ENCODE results near the gene TTLL13. TPM values are rescaled to one million over a fixed set of nuclear protein-coding genes. Genes with fewer than 3 reads are reported as not detected.
"Not testable (repeated sequence)": the region's sequence is repeated elsewhere in the genome, so short reads cannot be mapped to it uniquely, and the experiment has no call there.

TTLL13 gene
- total RNA-seq, 6 donors from 2014 or later: 0.39 to 0.89 (median 0.49) TPM; not detected in 3

DNA sequence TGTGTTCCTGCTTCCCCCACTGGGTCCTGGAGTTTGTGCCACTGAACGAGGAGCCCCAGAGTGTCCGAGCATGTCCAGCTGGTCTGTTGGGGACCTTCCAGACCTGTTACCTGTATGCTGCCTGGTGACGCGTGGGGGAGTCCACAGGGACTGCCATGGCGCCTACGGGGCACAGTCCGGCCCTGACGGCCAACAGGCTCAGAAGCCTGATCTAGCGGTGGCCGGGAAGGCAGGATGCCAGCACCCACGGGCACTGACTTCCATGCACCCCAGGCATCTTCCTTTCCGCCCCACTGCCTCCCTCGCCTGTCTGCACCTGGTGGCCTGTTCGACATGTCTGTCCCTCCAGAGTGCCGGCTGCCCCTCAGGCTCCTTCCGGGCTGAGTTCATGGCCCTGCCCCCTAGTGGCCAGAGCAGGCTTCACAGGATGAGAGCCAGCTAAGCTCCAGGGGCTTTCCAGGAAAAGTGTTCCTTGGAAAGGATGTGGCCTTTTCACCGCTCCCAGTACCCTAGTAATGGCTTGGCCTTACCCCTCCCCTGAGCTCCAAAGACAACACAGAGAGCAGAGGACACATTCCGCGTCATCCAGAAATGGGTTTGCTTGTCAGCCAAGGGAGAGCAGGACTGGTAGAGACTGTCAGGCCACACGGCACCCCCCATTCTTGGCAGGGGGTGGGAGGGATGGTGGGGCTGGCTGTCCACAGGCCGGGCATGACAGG lies 51.8 kb downstream of the TTLL13 start:
- TF ChIP-seq, protein P1, sequence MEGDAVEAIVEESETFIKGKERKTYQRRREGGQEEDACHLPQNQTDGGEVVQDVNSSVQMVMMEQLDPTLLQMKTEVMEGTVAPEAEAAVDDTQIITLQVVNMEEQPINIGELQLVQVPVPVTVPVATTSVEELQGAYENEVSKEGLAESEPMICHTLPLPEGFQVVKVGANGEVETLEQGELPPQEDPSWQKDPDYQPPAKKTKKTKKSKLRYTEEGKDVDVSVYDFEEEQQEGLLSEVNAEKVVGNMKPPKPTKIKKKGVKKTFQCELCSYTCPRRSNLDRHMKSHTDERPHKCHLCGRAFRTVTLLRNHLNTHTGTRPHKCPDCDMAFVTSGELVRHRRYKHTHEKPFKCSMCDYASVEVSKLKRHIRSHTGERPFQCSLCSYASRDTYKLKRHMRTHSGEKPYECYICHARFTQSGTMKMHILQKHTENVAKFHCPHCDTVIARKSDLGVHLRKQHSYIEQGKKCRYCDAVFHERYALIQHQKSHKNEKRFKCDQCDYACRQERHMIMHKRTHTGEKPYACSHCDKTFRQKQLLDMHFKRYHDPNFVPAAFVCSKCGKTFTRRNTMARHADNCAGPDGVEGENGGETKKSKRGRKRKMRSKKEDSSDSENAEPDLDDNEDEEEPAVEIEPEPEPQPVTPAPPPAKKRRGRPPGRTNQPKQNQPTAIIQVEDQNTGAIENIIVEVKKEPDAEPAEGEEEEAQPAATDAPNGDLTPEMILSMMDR (IDR thresholded peaks at IDR 0.05): peak; percentile 56 to 89 (median 76)
- TF ChIP-seq POLR2A (IDR thresholded peaks at IDR 0.05) (no peak), POLR2AphosphoS5 (IDR thresholded peaks at IDR 0.05) (no peak)
- peak; percentile 49 to 72 for DNase-seq
- no peaks in the 10 kb centered on the region for H3K9me3 ChIP-seq
- ATAC-seq (ENCODE audit: low FRiP score in 2 of 2): peak; percentile 59 to 62
- peaks cover 2 to 14% (median 7%) of the 10 kb centered on the region in 4 donors for H3K4me1 ChIP-seq
- no peaks in the 10 kb centered on the region for H3K27me3 ChIP-seq
- peak overlapping the region in 2 of 4 donors; percentile 23 to 48 for H3K27ac ChIP-seq
- no peak overlapping the region for H3K4me3 ChIP-seq
- WGBS, 2 donors: 57 to 69% methylated on average over 9 to 21 of the region's 21 CpGs
- H3K36me3 ChIP-seq: no peaks in the 10 kb centered on the region

GRCh38 chr15:90301707-90302300 lies 52.4 kb downstream of the TTLL13 start:
- Histone ChIP-seq H3K27me3 (no peaks in the 10 kb centered on the region), H3K4me1 (peaks cover 7 to 20% (median 12%) of the 10 kb centered on the region in 4 donors), H3K4me3 (no peak overlapping the region), H3K27ac (peak overlapping the region in 1 of 4 donors; percentile 23), H3K9me3 (no peaks in the 10 kb centered on the region), H3K36me3 (no peaks in the 10 kb centered on the region)
- no peak for TF ChIP-seq EP300 (IDR thresholded peaks at IDR 0.05)
- TF ChIP-seq, protein P1 (IDR thresholded peaks at IDR 0.05): no peak
- TF ChIP-seq POLR2A (IDR thresholded peaks at IDR 0.05): no peak
- no peak for TF ChIP-seq POLR2AphosphoS5 (IDR thresholded peaks at IDR 0.05)
- WGBS, 2 donors: 78 to 79% methylated on average over 8 of the region's 8 CpGs
- DNase-seq (no peak), ATAC-seq (ENCODE audit: low FRiP score in 2 of 2) (no peak)

GRCh38 chr15:90305355-90305754 lies 56.0 kb downstream of the TTLL13 start:
- ATAC-seq (ENCODE audit: low FRiP score in 2 of 2); H3K27ac ChIP-seq; H3K27me3 ChIP-seq; H3K9me3 ChIP-seq; DNase-seq; H3K4me3 ChIP-seq; H3K36me3 ChIP-seq: not testable (repeated sequence)
- H3K4me1 ChIP-seq: peaks cover 7 to 22% (median 12%) of the 10 kb centered on the region in 4 donors
- 94 to 95% methylated on average over 14 of the region's 14 CpGs for WGBS, 2 donors

GRCh38 chr15:90305932-90306331 lies 56.6 kb downstream of the TTLL13 start:
- no peaks in the 10 kb centered on the region for H3K36me3 ChIP-seq
- DNase-seq: no peak
- H3K9me3 ChIP-seq: no peaks in the 10 kb centered on the region
- H3K27ac ChIP-seq: no peak overlapping the region
- WGBS, 2 donors: 57 to 75% methylated on average over 3 of the region's 3 CpGs
- H3K4me1 ChIP-seq: peaks cover 7 to 20% (median 11%) of the 10 kb centered on the region in 4 donors
- H3K27me3 ChIP-seq: no peaks in the 10 kb centered on the region
- no peak for TF ChIP-seq POLR2AphosphoS5 (IDR thresholded peaks at IDR 0.05)
- TF ChIP-seq, protein P1 (IDR thresholded peaks at IDR 0.05): no peak
- H3K4me3 ChIP-seq: no peak overlapping the region
- no peak for ATAC-seq (ENCODE audit: low FRiP score in 2 of 2)

DNA sequence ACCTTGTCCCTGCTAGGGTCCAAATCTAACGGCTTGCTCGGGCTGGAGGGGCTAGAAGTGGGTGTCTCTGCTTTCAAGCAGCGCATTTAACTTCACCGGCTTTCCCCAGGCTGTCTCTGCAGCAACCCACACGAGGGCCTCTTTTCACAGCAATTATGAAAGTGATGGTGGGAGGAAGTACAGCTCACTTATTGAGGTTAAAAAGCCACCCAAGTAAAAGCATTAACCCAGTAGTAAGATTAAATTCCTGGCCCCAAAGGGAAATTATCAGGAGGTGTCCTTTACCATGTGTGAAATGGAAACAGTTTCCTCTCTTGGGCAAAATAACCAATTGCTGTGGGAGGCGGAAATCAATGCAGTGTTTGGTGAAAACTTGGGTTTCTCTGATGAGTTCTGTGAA lies 57.2 kb downstream of the TTLL13 start:
- H3K36me3 ChIP-seq: no peaks in the 10 kb centered on the region
- no peaks in the 10 kb centered on the region for H3K9me3 ChIP-seq
- no peaks in the 10 kb centered on the region for H3K27me3 ChIP-seq
- H3K4me1 ChIP-seq: peaks cover 4 to 14% (median 5%) of the 10 kb centered on the region in 4 donors
- H3K4me3 ChIP-seq: no peak overlapping the region
- ATAC-seq (ENCODE audit: low FRiP score in 2 of 2) (no peak), DNase-seq (no peak)
- TF ChIP-seq POLR2A (IDR thresholded peaks at IDR 0.05) (no peak), POLR2AphosphoS5 (IDR thresholded peaks at IDR 0.05) (no peak), EP300 (IDR thresholded peaks at IDR 0.05) (no peak)
- TF ChIP-seq, protein P1 (IDR thresholded peaks at IDR 0.05): no peak
- no peak overlapping the region for H3K27ac ChIP-seq
- WGBS, 2 donors: 37 to 38% methylated on average over 6 of the region's 6 CpGs

Measured in upper lobe of left lung (tissue), 6 donors.